DMS79 treated with DMSO at 0.1 percent for 48 hours (cell line): ENCODE results near the gene KIAA1958.
A peak's percentile ranks its signal among the peaks of the same experiment; 100 is the strongest.
"Not testable (repeated sequence)": the region's sequence is repeated elsewhere in the genome, so short reads cannot be mapped to it uniquely, and the experiment has no call there.

Experiments
- DNase-seq: peaks from one replicate; lab custom pipeline; 2025; lab: John Stamatoyannopoulos, UW

The KIAA1958 gene

DNA sequence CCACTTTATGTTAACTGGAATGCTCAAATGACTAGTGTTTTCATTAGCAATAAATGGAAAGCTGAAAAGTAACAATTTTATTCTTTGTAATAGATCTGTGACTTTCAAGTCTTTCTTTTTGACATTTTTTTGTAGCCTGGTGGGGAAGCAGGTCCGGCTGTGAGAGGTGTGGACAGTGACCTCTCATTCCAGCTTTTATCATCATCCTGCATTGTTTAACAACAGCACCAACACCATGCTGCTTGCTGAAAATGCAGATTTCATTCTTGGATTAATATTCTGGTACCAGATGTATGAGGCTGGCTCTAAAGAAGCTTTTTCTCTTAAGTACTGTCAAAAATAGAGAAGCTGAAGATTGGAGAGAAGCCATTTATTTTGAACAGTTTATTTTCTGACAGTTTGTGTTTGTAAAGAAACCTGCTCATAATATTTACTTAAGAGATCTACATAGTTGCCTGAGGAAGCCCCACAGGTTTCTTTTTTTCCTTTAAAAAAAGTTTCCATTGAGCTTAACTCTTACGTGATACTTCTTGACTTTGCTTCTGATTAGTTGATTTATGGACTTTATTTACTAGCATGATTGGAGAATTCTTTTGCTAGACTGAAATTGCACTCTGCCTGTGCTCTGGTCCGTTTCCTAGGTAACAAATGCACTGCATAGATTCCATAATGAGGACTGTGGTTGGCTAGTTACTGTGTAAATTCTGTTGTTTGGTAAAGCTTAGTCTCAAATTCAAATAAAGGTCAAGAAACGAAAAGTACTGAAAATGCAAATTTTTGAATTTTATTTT, 3.4 kb downstream of the KIAA1958 start:
- peak; percentile 6 for DNase-seq

DNA sequence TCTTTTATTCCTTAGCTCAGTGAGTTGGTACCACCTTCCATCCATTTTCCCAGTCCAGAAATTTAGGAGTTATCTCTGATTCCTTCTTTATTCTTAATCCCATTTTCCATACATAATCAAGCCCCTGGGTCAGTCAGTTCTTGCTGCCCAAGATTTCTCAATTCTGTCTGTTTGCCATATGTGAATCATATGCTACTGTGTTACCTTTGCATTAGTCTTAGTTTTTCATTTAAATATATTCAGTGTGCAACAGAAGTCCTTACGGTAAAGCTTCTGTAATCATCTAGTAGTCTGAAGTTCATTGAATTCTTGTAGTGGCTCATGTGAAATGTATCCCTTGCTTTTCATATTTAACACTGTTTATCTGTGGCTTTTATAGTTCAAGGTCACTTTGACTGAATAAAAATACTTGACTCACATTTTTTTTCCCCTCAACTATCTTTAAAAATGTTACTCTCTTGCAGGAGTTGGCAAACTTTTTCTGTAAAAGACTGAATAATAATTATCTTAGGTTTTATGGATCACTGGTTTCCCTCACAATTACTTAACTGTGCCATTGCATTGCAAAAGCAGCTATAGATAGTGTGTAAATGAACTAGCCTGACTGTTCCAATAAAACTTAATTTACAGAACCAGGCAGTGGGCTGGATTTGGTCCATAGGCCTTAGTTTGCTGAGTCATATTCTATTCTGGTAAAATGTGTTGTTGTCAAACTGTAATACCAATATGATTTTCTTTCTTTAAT, 6.9 kb downstream of the KIAA1958 start:
- no peak for DNase-seq

DNA sequence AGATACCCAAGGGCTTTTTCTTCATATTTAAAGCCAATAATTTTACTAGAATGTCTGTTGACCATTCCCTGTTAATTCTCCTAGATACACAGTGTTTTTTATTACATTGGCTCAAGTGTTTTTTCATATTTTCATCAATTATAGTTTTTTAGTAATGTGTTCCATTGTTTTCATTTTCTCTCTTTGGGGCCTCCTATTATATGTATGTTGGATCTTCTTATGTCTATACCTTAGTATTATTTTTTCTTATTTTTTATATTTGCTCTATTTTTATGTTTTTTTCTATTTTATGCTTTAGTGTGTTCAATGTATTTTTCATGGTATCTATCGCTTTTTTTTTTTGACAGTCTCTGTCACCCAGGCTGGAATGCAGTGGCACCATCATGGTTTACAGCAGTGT, 7.5 kb downstream of the KIAA1958 start:
- DNase-seq, result no peak

DNA sequence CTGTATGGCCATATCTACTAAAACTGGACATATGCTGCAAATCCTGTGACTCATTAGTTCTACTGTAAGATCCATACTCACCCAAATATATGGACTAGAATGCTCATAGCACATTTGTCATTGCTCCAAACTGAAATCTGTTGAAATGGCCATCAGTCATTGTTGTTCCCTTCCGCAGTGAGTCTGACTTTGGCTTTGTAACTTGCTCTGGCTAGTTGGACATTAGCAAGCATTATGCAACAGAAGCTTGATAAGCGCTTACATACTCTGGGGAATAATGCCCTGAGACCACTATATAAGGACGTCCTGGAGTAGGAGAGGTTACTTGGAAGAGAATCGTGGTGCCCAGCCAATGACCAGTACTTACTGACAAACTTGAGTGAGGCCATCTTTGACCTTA, 9.0 kb downstream of the KIAA1958 start:
- DNase-seq, result no peak

DNA sequence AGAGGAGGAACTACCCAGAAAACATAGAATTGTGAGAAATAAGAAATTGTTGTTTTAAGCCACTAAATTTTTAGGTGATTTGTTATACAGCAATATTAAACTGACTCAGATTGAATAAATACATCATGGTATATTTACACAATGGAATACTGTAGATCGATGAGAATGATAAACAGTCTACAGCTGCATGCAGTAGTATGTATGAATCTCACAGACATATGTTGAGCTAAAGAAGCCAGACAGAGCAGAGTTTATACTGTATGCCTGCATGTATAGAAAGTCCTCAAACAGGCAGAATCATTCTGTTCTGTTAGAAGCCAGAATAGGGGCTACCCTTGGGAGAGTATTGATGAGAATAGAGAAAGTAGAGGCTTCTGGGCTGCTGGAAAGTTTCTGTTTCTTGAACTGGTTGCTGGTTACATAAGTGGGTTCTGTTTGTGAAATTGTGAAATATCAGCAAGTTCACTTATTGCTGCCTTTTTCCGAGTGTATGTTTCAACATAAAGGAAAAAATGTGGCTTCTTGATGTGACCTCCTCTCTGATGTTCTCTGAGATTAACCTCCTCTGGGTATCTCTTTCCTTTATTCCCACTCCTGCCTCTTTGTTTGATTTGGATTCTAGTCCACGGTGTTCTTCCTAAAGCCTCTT, 9.6 kb downstream of the KIAA1958 start:
- no peak for DNase-seq

DNA sequence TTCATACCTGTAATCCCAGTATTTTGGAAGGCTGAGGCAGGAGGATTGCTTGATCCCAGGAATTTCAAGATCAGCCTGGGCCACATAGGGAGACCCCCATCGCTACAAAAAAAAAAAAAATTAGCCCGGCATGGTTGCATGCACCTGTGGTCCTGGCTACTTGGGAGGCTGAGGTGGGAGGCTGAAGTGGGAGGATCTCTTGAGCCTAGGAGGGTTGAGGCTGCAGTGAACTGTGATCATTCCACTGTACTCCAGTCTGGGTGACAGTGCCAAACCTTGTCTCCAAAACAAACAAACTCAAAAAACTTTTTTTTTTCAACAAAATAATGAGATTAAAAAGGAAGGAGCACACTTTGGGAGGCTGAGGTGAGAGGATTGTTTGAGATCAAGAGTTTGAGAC, 14.2 kb downstream of the KIAA1958 start:
- DNase-seq, result no peak

DNA sequence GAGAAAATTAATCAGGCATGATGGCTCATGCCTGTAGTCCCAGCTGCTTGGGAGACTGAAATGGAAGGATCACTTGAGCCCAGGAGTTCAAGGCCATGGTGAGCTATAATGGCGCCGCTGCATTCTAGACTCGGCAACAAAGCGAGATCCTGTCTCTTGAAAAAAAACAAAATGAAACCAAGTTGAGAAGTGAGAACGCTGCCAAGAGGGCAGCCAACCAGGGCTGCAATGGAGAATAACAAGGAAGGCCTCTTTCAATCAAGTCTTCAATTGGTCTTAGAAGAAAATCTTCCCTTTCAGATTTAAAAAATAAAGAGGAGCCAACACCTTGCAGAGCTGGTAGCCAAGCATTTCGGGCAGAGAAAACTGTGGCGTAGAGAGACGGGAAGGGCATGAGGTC, 14.7 kb downstream of the KIAA1958 start:
- no peak for DNase-seq

DNA sequence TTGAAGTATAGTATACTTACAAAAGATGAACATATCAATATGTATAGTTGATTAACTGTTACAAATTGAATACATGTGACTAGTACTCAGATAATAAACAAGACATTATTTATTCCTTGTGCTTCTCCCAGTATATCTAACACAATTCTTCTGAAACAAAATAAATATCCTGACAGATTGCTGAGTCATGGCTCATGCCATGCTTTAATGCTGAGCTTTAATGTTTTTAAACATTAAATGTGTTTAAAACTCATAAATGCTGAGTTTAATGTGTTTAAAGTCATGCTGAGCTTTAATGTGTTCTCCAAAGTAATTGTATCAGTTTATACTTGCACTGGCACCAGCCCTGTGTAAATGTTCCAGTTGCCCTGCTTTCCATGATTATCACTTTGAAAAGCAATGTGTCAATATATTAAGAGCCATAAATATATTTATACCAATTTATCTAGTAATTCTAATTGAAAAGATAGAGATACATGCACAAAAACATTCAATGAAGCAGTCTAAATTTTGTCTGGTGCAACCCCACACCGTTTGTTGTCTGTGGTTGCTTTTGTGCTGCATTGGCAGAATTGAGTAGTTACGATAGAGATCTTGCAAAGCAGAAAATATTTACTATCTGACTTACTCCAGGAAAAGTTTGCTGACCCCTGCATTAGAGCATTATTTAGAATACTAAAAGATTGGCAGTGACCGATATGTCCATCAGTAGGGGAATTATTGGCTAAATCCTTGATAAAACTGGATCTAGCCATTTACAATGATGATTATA, 15.7 kb downstream of the KIAA1958 start:
- DNase-seq, result no peak

DNA sequence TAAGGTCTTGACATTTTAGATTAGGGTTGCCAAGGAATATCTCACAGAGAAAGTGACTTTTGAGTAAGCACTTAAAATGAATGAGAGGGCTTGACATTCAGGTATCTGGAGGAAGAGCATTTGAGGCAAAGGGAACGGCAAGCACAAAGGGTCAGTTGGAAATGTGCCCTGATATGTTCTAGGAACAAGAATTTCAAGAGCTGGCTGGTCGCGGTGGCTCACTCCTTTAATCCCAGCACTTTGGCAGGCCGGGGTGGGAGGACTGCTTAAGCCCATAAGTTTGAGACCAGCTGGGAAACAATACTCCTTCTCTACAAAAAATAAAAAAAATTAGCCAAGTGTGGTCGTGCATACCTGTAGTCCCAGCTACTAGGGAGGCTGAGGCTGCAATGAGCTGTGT, 16.5 kb downstream of the KIAA1958 start:
- peak; percentile 17 for DNase-seq

DNA sequence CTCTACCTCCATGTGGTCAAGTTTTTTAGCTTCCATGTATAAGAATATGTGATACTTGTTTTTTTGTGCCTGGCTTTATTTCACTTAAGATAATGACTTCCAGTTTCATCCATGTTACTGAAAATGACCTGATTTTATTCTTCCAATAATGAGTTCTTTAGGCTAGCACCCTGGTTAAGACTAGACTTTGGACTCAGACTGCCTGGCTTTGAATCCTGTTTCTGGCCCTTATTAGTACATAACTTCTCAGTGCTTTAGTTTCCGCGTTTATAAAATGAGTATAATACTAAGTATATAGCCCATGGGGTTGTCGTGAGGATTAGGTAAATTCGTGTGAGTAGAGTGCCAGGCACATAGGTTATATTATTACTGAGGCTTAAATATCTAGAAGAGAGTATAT, 18.5 kb downstream of the KIAA1958 start:
- no peak for DNase-seq

DNA sequence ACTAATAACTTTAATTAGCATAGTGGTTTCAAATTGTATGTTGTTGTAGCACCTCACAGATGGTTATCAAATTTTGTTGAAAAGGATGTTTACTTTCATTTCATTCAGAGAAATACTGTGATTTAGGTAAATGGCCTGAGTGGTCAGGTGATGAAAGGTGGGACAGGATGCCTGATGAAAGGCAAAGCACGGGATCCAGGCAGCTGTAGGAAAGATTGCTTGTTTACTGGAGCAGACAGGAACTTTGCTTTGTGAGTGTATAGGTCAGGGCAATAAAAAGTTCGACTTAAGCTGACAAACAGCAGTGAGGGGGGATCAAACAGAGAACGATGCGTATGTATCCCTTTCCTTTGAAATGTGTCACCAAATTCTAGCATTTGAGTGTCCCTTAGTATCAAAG, 19.0 kb downstream of the KIAA1958 start:
- DNase-seq, result no peak

DNA sequence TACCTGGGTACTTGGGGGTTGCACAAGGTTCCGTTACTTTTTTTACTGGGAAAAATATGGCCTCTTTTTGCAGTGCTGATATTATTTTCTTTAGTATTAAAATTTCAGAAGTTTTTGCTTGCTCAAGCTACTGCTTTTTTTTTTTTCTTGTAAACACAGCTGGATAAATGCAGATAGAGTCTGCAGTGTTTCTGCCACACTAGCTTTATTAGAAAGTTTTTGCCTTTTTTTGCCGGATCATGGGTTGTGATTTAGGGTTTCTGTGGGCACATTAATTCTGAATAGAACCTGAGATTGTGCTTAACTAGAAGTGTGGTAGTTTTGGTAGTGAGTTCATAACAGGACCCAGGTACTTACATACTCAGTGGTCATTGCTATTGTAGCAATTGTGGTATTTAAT, 19.9 kb downstream of the KIAA1958 start:
- DNase-seq, result no peak

DNA sequence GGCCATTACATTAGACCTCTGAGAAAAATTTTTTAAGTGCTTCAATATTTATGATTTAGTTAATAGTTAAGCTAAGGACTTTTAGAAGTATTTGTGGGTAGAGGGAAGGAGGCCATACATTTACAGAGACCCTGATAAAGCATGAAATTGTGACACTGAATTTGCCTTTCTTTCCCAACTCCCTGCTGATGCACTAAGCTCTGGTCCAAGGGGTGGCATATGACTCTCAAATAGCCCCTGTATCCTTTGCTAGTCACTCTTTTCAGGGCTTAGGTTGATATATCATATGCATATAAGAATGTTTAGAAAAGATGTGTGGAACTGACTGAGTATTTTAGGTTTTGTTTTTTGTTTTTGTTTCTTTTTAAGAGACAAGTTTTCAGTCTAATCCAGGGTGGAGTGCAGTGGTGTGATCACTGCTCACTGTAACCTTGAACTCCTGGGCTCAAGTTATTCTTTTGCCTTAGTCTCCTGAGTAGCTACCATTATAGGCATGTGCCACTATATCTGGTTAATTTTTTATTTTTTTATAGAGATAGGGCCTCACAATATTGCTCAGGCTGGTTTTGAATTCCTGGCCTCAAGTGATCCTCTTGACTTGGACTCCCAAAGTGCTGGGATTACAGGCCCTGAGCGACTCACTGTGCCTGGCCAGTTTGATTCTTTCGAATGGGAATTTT, 20.5 kb downstream of the KIAA1958 start:
- DNase-seq, result no peak

DNA sequence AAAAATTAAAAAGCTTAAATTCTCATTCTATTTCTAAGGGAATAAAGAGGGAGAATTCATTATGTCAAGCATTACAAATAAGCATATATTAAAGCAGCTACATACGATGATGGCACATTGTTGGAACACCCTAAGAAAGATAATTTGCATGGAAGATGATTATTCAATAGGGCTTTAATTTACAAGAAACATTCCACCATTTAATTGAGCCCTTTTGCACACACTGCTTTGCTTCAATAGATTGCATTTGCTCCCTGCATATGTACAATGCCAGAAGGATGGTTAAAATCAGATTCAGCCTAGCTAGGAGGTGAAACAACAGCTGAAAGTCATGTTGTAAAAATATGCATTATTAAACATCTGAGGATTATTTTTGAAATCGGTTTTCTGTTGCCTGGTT, 21.8 kb downstream of the KIAA1958 start:
- no peak for DNase-seq

DNA sequence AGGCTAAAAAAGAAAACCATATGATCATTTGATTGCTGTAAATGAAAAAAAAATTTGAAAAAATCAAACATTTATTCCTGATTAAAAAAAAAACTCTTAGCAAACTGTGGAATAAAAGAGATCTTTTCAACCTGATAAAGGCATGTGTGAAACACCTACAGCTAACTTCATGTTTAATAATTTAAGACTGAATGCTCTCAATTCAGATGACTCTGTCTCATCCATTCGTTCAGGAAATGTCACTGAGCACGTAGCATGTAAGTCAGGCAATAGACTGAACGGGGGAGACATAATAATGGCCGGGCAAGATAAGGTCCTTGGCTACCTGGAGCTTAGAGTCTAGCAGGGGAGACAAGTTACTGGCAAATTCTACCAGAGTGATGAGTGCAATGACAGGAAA, 25.8 kb downstream of the KIAA1958 start:
- not testable (repeated sequence) for DNase-seq

DNA sequence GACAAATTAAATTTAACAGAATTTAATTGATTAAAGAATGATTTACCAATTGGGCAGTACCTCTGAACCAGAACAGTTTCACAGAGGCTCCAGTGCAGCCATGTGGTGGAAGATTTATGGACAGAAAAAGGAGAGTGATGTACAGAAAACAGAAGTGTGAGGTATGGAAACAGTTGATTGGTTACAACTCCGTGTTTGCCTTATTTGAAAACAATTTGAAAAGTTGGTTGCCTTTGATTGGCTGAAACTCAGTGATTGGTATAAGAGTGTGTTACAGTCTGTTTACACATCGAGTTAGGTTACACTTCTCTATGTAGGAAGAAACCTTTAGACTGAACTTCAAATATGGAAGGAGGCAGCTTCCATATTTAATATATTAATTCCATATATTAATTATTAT, 30.1 kb downstream of the KIAA1958 start:
- DNase-seq, result no peak

DNA sequence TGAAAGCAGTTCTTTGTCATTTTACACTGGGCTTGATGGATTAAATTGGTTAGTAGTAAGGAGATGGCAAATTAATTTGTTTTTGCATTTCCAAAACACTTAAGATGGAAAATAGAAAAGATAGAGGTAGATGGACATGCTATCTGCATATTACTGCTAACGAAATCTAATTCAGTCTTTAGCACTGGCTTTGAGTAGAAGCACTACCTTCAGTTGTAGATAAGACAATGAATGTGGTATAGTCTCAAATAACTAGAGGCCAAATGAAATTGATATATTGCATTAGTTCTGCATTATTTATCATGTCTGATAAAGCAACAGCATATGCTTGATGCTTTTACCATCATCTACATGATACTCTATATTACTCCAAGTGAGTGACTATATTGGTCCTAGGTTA, 33.4 kb downstream of the KIAA1958 start:
- no peak for DNase-seq

DNA sequence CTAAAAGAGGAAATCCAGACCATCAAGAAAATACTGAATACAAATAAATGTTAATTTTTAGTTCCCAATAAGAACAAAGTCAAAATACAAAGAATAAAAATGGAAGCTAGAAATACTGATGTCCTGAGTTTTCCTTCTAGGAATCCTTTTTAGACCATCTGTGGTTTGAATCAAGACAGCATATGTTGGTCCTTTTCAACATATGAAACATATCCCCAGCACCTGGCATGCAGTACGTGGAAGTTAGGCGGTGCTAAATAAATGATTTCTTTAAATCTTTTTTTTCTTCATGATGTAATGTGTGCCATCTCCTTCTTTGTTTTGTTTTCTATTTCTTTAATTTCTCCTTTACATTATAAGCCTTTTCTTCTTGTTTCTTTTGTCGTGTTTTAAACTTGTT, 34.0 kb downstream of the KIAA1958 start:
- no peak for DNase-seq

DNA sequence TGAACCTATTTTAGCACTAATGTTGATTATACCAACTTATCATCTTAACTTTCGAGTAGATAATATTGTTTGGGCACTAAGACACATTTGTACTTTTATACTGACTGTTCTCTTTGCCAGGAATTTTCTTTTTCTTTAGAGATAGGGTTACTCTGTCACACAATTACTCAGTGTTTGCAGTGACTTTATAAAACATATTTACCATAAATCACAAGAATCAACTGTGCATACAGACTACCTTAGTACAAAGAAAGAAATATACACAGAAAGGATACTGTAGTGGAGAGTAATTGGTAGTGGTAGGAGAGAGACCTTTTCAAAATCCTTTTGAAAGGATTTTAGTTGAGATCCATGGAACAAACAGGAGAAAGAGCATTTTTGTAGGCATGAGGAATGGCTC, 40.3 kb downstream of the KIAA1958 start:
- DNase-seq, result no peak

DNA sequence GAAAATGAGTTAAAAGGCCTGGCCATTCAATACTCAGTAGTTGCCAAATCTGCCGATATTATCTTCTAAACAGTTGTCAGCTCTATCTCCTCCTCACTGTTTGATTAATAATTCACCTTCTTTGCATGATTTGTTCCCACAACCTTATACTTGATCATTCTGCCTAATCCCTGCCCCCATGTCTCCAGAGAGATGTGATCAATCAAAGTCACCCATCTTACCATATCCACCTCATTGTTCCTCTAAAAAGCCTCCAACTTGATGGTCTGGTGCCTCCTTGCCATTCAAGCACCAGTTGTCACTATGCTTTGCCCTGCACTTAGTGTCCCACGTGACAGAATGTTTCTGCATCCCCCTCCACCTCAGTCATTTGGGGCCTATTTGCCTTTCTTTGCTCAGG, 41.3 kb downstream of the KIAA1958 start:
- DNase-seq, result no peak

DNA sequence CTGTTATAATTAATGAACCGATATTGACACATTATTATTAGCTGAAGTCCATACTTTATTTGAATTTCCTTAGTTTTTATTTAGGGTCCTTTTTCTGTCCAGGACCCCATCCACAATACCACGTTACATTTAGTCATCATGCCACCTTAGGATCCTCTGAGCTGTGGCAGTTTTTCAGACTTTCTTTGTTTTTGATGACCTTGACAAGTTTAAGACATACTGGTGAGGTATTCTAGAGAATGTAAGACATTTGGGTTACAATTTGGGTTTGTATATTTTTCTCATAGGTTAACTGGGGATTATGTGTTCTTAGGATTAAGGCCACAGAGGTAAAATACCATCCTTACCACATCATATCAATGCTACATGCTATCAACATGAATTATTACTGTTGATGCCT, 42.7 kb downstream of the KIAA1958 start:
- no peak for DNase-seq

DNA sequence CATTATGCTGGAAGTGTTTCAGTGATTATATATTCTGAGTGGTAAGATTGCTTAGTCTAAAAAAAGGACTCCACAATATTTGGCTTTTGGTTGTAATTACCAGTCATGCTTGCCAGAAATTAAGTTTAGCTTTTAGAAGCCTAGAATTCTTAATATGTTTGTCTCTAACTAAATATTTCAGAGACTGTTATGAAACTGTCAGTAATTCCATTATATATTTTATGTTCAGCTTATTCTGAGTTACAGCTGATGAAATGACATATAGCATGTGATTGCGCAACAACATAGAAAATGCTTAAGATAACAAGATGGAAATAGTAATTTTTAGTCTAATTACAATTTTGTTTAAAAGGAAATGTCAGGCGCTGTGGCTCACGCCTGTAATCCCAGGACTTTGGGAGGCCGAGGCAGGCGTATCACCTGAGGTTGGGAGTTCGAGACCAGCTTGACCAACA, 44.2 kb downstream of the KIAA1958 start:
- DNase-seq, result no peak
